Testis (tissue), 3 donors: ENCODE results near the gene GRID2. TPM values are rescaled to one million over a fixed set of nuclear protein-coding genes. Genes with fewer than 3 reads are reported as not detected.

ENCODE experiments used
- DNase-seq: peaks from one replicate; pipeline ENCODE4 v3.0.0-alpha.2; 2019
- H3K27ac ChIP-seq, 2 donors: fragments of 200-600 bp; sonication (generic); one replicate each; pipeline ENCODE4 v1.5.1; 2019
- H3K27me3 ChIP-seq: fragments of 200-600 bp; sonication (generic); one replicate; pipeline ENCODE4 v1.5.1; 2019
- H3K36me3 ChIP-seq: fragments of 200-600 bp; sonication (generic); one replicate; pipeline ENCODE4 v1.5.1; 2017; ENCODE audit warnings: low read depth; ENCODE audit errors: missing control alignments
- H3K4me1 ChIP-seq: fragments of 200-600 bp; sonication (generic); one replicate; pipeline ENCODE4 v1.5.1; 2019
- H3K4me3 ChIP-seq, 2 donors: fragments of 200-600 bp; sonication (generic); one replicate each; pipeline ENCODE4 v1.5.1; 2017 to 2019
- H3K9me3 ChIP-seq: fragments of 200-600 bp; sonication (generic); one replicate; pipeline ENCODE4 v1.5.1; 2017
- CTCF ChIP-seq, 3 experiments: fragments of 450-650 bp in 2 of 3; fragments of 200-600 bp in 1 of 3; sonication (generic) in 1 of 3; IDR thresholded peaks; one replicate each; pipeline ENCODE4 v1.5.1; 2016 to 2019; ENCODE audit warnings: antibody characterized with exemption in 3 of 3, mild to moderate bottlenecking in 2 of 3, moderate library complexity in 1 of 3
- POLR2A ChIP-seq: fragments of 450-650 bp; IDR thresholded peaks from one replicate; pipeline ENCODE4 v1.6.1; 2017; ENCODE audit warnings: antibody characterized with exemption, mild to moderate bottlenecking, moderate library complexity
- WGBS, 2 donors: methylation state at CpG; one replicate each; pipeline ENCODE4 v1.1.5; 2018; 5-methylcytosine and 5-hydroxymethylcytosine counted together
- intact Hi-C: fragments of 100-400 bp; cut with DNase I; formaldehyde crosslinking; loops from one replicate; pipeline ENCODE4 v1.15.1; 2023; ENCODE audit warnings: low total_unique reads
- polyA plus RNA-seq: library from polyadenylated mRNA; stranded (reverse); fragments of 350-450 nt; fragmentation: Illumina TruSeq; extraction: RNeasy Lipid Tissue Mini Kit (QIAGEN cat#74804); gene quantifications from one replicate; pipeline ENCODE4 v1.2.3, GENCODE V29; 2014; ENCODE audit warnings: low read depth, low replicate concordance; ENCODE audit not compliant: insufficient read depth
- total RNA-seq, 2 donors: library from RNA; depleted of rRNA; stranded (reverse); fragments of >200 nt; gene quantifications; one replicate each; pipeline ENCODE4 v1.2.3, GENCODE V29; 2016

Gene GRID2
- total and polyA plus RNA-seq, 3 donors from 2014 or later, result 27.1 to 34.6 (median 32.7) TPM

GRCh38 chr4:92304606-92305005 is 840 bp downstream of the GRID2 start:
- no peaks in the 10 kb centered on the region for H3K27me3 ChIP-seq
- peak overlapping the region in 1 of 2 donors; percentile 56 for H3K4me3 ChIP-seq
- TF ChIP-seq POLR2A, result no peak
- no peak for TF ChIP-seq CTCF (IDR thresholded peaks at IDR 0.05)
- H3K4me1 ChIP-seq, result no peaks in the 10 kb centered on the region
- intact Hi-C loops, result no loop called here
- WGBS, 2 donors, result 2 to 5% methylated on average over 18 of the region's 18 CpGs
- no peak overlapping the region for H3K27ac ChIP-seq
- H3K9me3 ChIP-seq, result no peaks in the 10 kb centered on the region
- peak; percentile 14 for DNase-seq
- H3K36me3 ChIP-seq, result no peaks in the 10 kb centered on the region

- intact Hi-C loops, result no loop called here
- peak; percentile 71 for DNase-seq
- WGBS, 2 donors, result 0 to 4% methylated on average over 18 to 67 of the region's 68 CpGs
- Histone ChIP-seq H3K36me3 (no peaks in the 10 kb centered on the region), H3K27ac (no peak overlapping the region), H3K9me3 (no peaks in the 10 kb centered on the region), H3K27me3 (no peaks in the 10 kb centered on the region), H3K4me1 (no peaks in the 10 kb centered on the region), H3K4me3 (peak overlapping the region; percentile 29 to 56)
- TF ChIP-seq POLR2A (no peak), CTCF (IDR thresholded peaks at IDR 0.05) (no peak)
Observed at GRCh38 chr4:92305148-92305877, 1.5 kb downstream of the GRID2 start.

- peak overlapping the region; percentile 29 to 56 for H3K4me3 ChIP-seq
- 9 to 10% methylated on average over 15 of the region's 15 CpGs for WGBS, 2 donors
- peak; percentile 19 for DNase-seq
- H3K9me3 ChIP-seq, result no peaks in the 10 kb centered on the region
- H3K4me1 ChIP-seq, result no peaks in the 10 kb centered on the region
- no peaks in the 10 kb centered on the region for H3K36me3 ChIP-seq
- H3K27ac ChIP-seq, result no peak overlapping the region
- no peaks in the 10 kb centered on the region for H3K27me3 ChIP-seq
- intact Hi-C loops, result no loop called here
- no peak for TF ChIP-seq CTCF (IDR thresholded peaks at IDR 0.05)
- no peak for TF ChIP-seq POLR2A
Observed at GRCh38 chr4:92305878-92306520, 2.2 kb downstream of the GRID2 start.

- no peak overlapping the region for H3K27ac ChIP-seq
- no peaks in the 10 kb centered on the region for H3K4me1 ChIP-seq
- H3K9me3 ChIP-seq, result no peaks in the 10 kb centered on the region
- H3K27me3 ChIP-seq, result no peaks in the 10 kb centered on the region
- TF ChIP-seq CTCF (IDR thresholded peaks at IDR 0.05), result no peak
- no peak for TF ChIP-seq POLR2A
- intact Hi-C loops, result no loop called here
- no peak overlapping the region for H3K4me3 ChIP-seq
- DNase-seq, result no peak
- WGBS, 2 donors, result 82 to 83% methylated on average over 2 of the region's 2 CpGs
- H3K36me3 ChIP-seq, result no peaks in the 10 kb centered on the region
Observed at GRCh38 chr4:92307181-92307580, 3.4 kb downstream of the GRID2 start.
